H1 (cell line): ENCODE results near the gene SHISA6. TPM values are rescaled to one million over a fixed set of nuclear protein-coding genes. Genes with fewer than 3 reads are reported as not detected.

Experiments used
- CHD7 ChIP-seq: fragments of 300-600 bp; sonication (generic); IDR thresholded peaks from 2 replicates; pipeline ENCODE4 v1.7.1; 2012; ENCODE audit warnings: low read length, moderate library complexity, mild to moderate bottlenecking, inconsistent platforms; ENCODE audit not compliant: insufficient replicate concordance
- polyA plus RNA-seq, 7 experiments: library from polyadenylated mRNA; depleted of rRNA in 3 of 7; stranded (reverse) in 5 of 7; unstranded in 2 of 7; fragments of >200 nt in 5 of 7; fragments of 200-250 nt in 2 of 7; gene quantifications; 1 replicate in 5 of 7; 2 replicates in 1 of 7; 4 replicates in 1 of 7; pipeline versions ENCODE4 v1.2.1 to v1.2.3, GENCODE V29; 2011 to 2013; ENCODE audit warnings: missing spikeins in 2 of 7, mixed read lengths in 2 of 7
- total RNA-seq: library from RNA; stranded (reverse); fragmentation: NEBNext Ultra II Directional; extraction: Animal tissue kit (Norgen Biotek cat#: 25700); gene quantifications from 2 replicates; pipeline ENCODE4 v1.2.1, GENCODE V29; 2021

Gene SHISA6
- total and polyA plus RNA-seq, 2 of the 8 experiments (the other 6 are each of a cell fraction or from before 2014, with no cell fraction given): 2.9 to 4.8 TPM

- no peak for TF ChIP-seq CHD7
These were observed 217.3 kb downstream of the SHISA6 start (continued) for GRCh38 chr17:11458279-11458678.
